ENCODE results near the gene IGLL5. TPM values are rescaled to one million over a fixed set of nuclear protein-coding genes. Genes with fewer than 3 reads are reported as not detected.

IGLL5 gene
- total and polyA plus RNA-seq, 2 donors (not counting 3 experiments of a cell fraction or from before 2014, with no cell fraction given) = not detected

GRCh38 chr22:22856364-22856763 lies 31.3 kb upstream of the IGLL5 start:
- H3K9ac ChIP-seq (replicated peaks; ENCODE audit: extremely low read depth, insufficient read depth, low read length) = no peak overlapping the region
- POLR2A ChIA-PET = no interaction called here
- H2AFZ ChIP-seq (ENCODE audit: low read depth, low read length) = no peak overlapping the region
- no peaks in the 10 kb centered on the region for H3K79me2 ChIP-seq (ENCODE audit: control insufficient read depth, insufficient read depth, low read length)
- BruUV-seq (replicated peaks) = no TSS peak
- H3K9me3 ChIP-seq (replicated peaks; ENCODE audit: control insufficient read depth, insufficient read depth, low read length) = no peaks in the 10 kb centered on the region
- DNase-seq (ENCODE audit: low read depth, low spot score) = no peak
- no peaks in the 10 kb centered on the region for H4K20me1 ChIP-seq (replicated peaks; ENCODE audit: control insufficient read depth, extremely low read depth, insufficient read depth, low read length)
- peaks cover 0 to 7% of the 10 kb centered on the region in 2 experiments for H3K27me3 ChIP-seq (ENCODE audit: control insufficient read depth in 2 of 2, insufficient read depth in 2 of 2, low read length in 2 of 2)
- H3K36me3 ChIP-seq (ENCODE audit: control insufficient read depth in 2 of 2, extremely low read depth in 1 of 2, insufficient read depth in 2 of 2, low read length in 2 of 2) = no peaks in the 10 kb centered on the region
- no peak for FAIRE-seq
- no peaks in the 10 kb centered on the region for H3K4me1 ChIP-seq (ENCODE audit: control insufficient read depth, extremely low read depth, insufficient read depth, low read length)
- no peak overlapping the region for H3K4me3 ChIP-seq (replicated peaks in 1 of 3; ENCODE audit: insufficient read depth in 1 of 3, low read depth in 1 of 3, low read length in 3 of 3)
- no peak for TF ChIP-seq GATA2 (IDR thresholded peaks at IDR 0.05; ENCODE audit: insufficient read depth, insufficient read length, low read depth, low read length)
- TF ChIP-seq POLR2AphosphoS5 (IDR thresholded peaks at IDR 0.05; ENCODE audit: insufficient read depth, low read depth, low read length) = no peak
- TF ChIP-seq JUN (IDR thresholded peaks at IDR 0.05; ENCODE audit: borderline replicate concordance, insufficient read depth, insufficient read length, low read depth) = no peak
- TF ChIP-seq CTCF (IDR thresholded peaks at IDR 0.05; ENCODE audit: extremely low read depth in 1 of 2, insufficient read depth in 1 of 2, low read depth in 1 of 2, low read length in 2 of 2) = no peak
- no peak for TF ChIP-seq MYC (IDR thresholded peaks at IDR 0.05; ENCODE audit: low read depth, low read length)
- TF ChIP-seq EZH2 (IDR thresholded peaks at IDR 0.05; ENCODE audit: borderline replicate concordance, low read depth, low read length, severe bottlenecking) = no peak
- CTCF ChIA-PET = interaction anchor here (1.1 to 2.2 kb wide), 6 partner anchors 10 to 103 kb away, joined by 5 to 27 read pairs (median 12); no protein-coding TSS in a partner anchor
- H3K9me1 ChIP-seq (replicated peaks; ENCODE audit: control insufficient read depth, extremely low read depth, insufficient read depth, low read length) = no peaks in the 10 kb centered on the region
- intact Hi-C loops (cut with micrococcal nuclease) (no loop called here), dilution Hi-C loops (cut with MboI; ENCODE audit: extremely low pct_ligation_motif_present, low sequenced_read_pairs) (no loop called here)
- H3K4me2 ChIP-seq (ENCODE audit: insufficient read depth, low read length) = no peak overlapping the region
- no peak overlapping the region for H3K27ac ChIP-seq (ENCODE audit: insufficient read depth, low read depth, low read length)

Measured in endothelial cell of umbilical vein (primary cell).